Pancreas (tissue), 10 donors: ENCODE data around the gene OPCML. TPM values are rescaled to one million over a fixed set of nuclear protein-coding genes. Genes with fewer than 3 reads are reported as not detected.

Source experiments
- ATAC-seq, 4 donors: fragments of 200-7000 bp; cut with Tn5 transposase; one replicate each; pipeline versions ENCODE4 v1.8.0 to v1.9.1; 2020; ENCODE audit warnings: mild to moderate bottlenecking in 4 of 4, moderate library complexity in 4 of 4
- DNase-seq, 6 donors: peaks; one replicate each; pipeline ENCODE4 v3.0.0-alpha.2; 2020
- FAIRE-seq: peaks from 2 replicates; lab custom pipeline; 2012; peaks lifted over from hg19 to GRCh38; lab: Jason Lieb, UNC
- H3K27ac ChIP-seq, 4 donors: fragments of 200-600 bp; sonication (generic); 1 replicate in 3 of 4; 2 replicates in 1 of 4; pipeline versions ENCODE4 v1.5.0 to v1.8.0; 2020
- H3K27me3 ChIP-seq, 4 donors: fragments of 200-600 bp; one replicate each; pipeline ENCODE4 v1.8.0; 2021
- H3K36me3 ChIP-seq, 3 donors: fragments of 200-600 bp; sonication (generic) in 1 of 3; one replicate each; pipeline versions ENCODE4 v1.5.0 to v1.8.0; 2020 to 2021
- H3K4me1 ChIP-seq, 3 donors: fragments of 200-600 bp; one replicate each; pipeline ENCODE4 v1.8.0; 2021
- H3K4me3 ChIP-seq, 4 donors: fragments of 200-600 bp; sonication (generic) in 2 of 4; one replicate each; pipeline versions ENCODE4 v1.5.0 to v1.8.0; 2020 to 2021
- H3K9me3 ChIP-seq, 4 donors: fragments of 200-600 bp; one replicate each; pipeline ENCODE4 v1.8.0; 2021
- CTCF ChIP-seq, 4 donors: fragments of 200-600 bp; sonication (generic) in 3 of 4; IDR thresholded peaks; one replicate each; pipeline versions ENCODE4 v1.5.0 to v1.8.0; 2021; ENCODE audit warnings: antibody characterized with exemption in 4 of 4
- WGBS, 2 donors: extraction: QIAGEN DNeasy Blood & Tissue Kit; methylation state at CpG; one replicate each; pipeline ENCODE4 v1.1.7; 2013; 5-methylcytosine and 5-hydroxymethylcytosine counted together
- intact Hi-C, 3 donors: fragments of 100-400 bp; cut with DNase I; formaldehyde crosslinking; loops; one replicate each; pipeline versions ENCODE4 v1.11.1 to v1.14.2; 2022
- polyA plus RNA-seq, 2 donors: library from polyadenylated mRNA; stranded (reverse); fragments of 200-250 nt; gene quantifications; one replicate each; pipeline ENCODE4 v1.2.3, GENCODE V29; 2013
- total RNA-seq, 6 donors: library from RNA; stranded (reverse); fragmentation: NEBNext Ultra II Directional in 4 of 6; extraction: Animal tissue kit (Norgen Biotek cat#: 25700) in 4 of 6; gene quantifications; one replicate each; pipeline versions ENCODE4 v1.2.1 to v1.2.4, GENCODE V29; 2021 to 2023
- donor health status: healthy with polysubstance abuse.
- donor health status: DM: no; HTN: no; CAD: no; lungs with moderate emphysema.
- donor health status: DM: no; HTN: no; CAD: no.
- donor health status: control.
- donor health status: control.
- donor health status: Bipolar disorder and iron deficiency.
- donor health status: DM: yes; HTN: yes; CAD: no.
- donor health status: DM: no; HTN: no; CAD: no.
- donor health status: DM: no; HTN: no; CAD: no.
- donor health status: DM: yes; HTN: yes; CAD: no.

The OPCML gene
- total and polyA plus RNA-seq, 8 donors, result 0.05 to 0.31 (median 0.19) TPM

DNA sequence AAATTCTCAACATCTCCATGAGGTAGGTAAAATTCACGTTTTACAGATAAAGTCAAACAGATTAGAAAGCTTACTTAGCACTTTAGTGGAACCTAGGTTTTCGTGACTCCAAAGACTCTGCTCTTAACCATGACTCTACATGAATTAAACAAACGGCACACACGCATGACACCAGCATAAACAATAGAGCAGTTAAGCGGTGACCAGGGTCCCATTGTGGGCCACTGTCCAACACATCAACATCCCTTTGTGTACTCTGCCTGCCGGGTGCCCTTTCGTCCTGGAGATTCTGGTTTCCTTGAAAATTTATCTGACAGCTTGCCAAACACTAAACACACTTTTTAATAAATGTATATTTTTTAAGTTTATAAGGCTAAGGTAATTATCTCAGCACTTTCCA is 941.7 kb downstream of the OPCML start:
- 55 to 60% methylated on average over 7 of the region's 7 CpGs for WGBS, 2 donors
- intact Hi-C loops, result no loop called here
- Histone ChIP-seq H3K36me3 (no peaks in the 10 kb centered on the region), H3K4me1 (no peaks in the 10 kb centered on the region), H3K27ac (no peak overlapping the region), H3K9me3 (no peaks in the 10 kb centered on the region), H3K27me3 (peaks cover 0 to 6% (median 0%) of the 10 kb centered on the region in 4 donors), H3K4me3 (no peak overlapping the region)
- no peak for DNase-seq
- ATAC-seq, result no peak
- TF ChIP-seq CTCF (IDR thresholded peaks at IDR 0.05), result no peak
- FAIRE-seq, result no peak

DNA sequence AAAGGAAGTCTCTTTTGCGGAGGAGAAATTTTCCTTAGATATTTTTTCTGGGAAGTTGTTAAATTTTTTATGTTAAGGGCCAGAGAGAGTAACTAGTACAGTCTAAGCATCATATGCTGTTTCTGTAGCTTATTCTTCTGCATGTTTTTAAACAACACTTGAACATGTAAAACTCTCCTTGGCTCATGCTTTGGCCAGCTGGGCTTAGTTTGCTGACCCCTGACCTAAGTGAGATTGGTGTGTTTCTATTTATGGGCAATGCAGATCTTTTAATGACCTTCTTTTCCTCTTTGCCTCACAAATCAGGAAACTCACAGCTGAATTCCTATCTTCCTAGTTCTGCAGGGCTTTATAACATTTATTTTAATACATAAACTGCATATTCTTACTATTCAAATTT is 942.5 kb downstream of the OPCML start:
- no peak for FAIRE-seq
- no peak for DNase-seq
- intact Hi-C loops, result no loop called here
- ATAC-seq, result no peak
- TF ChIP-seq CTCF (IDR thresholded peaks at IDR 0.05), result no peak
- H3K36me3 ChIP-seq, result no peaks in the 10 kb centered on the region
- H3K4me1 ChIP-seq, result no peaks in the 10 kb centered on the region
- no peak overlapping the region for H3K4me3 ChIP-seq
- peaks cover 0 to 6% (median 0%) of the 10 kb centered on the region in 4 donors for H3K27me3 ChIP-seq
- 82 to 85% methylated on average over 1 of the region's 1 CpG for WGBS, 2 donors
- H3K9me3 ChIP-seq, result no peaks in the 10 kb centered on the region
- no peak overlapping the region for H3K27ac ChIP-seq

DNA sequence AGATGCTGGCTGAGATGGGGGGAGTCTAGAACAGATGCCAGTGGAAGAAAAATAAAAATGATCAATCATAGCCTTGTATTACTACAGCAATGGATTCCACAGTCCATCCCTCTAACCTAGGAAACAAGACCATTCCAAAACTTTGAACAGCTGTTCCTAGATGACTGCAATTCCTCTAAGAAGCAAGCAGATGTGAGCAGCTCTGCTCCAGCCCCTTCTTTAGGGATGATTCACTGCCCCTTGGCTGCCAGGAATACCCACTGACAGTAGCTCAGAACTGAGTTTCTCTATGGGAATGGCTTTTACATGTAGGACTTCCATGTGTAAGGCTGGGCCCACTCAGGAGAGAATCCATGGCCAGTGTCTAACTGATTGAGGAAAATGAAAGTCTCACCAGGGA is 943.9 kb downstream of the OPCML start:
- DNase-seq (no peak), ATAC-seq (no peak), FAIRE-seq (no peak)
- peaks cover 0 to 6% (median 0%) of the 10 kb centered on the region in 4 donors for H3K27me3 ChIP-seq
- intact Hi-C loops, result no loop called here
- no peaks in the 10 kb centered on the region for H3K9me3 ChIP-seq
- no peak for TF ChIP-seq CTCF (IDR thresholded peaks at IDR 0.05)
- no peaks in the 10 kb centered on the region for H3K4me1 ChIP-seq
- no peak overlapping the region for H3K4me3 ChIP-seq
- no peaks in the 10 kb centered on the region for H3K36me3 ChIP-seq
- no peak overlapping the region for H3K27ac ChIP-seq

DNA sequence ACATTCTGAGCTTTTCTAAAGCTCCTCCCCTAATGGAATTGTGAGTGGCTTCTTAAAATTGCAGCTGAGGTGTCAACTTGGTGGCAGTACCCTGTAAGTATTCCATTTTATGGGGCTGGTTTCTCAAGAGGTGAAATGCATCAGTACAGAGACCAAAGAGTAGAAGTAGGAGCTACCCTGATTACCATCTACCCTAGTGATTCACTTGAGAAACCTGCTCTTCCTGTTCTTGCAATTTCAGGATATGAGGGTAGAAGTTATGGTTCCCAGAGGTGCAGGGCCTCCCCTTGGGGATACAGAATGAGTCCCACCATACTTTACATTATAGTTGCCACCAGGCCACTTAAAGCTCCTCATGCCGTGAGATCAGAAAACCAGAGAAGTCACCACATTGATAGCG is 944.6 kb downstream of the OPCML start:
- no peaks in the 10 kb centered on the region for H3K36me3 ChIP-seq
- ATAC-seq, result no peak
- intact Hi-C loops, result no loop called here
- H3K27ac ChIP-seq, result no peak overlapping the region
- no peak overlapping the region for H3K4me3 ChIP-seq
- no peak for FAIRE-seq
- 89 to 90% methylated on average over 2 of the region's 2 CpGs for WGBS, 2 donors
- H3K9me3 ChIP-seq, result no peaks in the 10 kb centered on the region
- DNase-seq, result no peak
- TF ChIP-seq CTCF (IDR thresholded peaks at IDR 0.05), result no peak
- H3K27me3 ChIP-seq, result peaks cover 0 to 6% (median 0%) of the 10 kb centered on the region in 4 donors
- H3K4me1 ChIP-seq, result no peaks in the 10 kb centered on the region

- Histone ChIP-seq H3K27me3 (peaks cover 0 to under 1% (median 0%) of the 10 kb centered on the region in 4 donors), H3K27ac (no peak overlapping the region), H3K36me3 (no peaks in the 10 kb centered on the region), H3K9me3 (no peaks in the 10 kb centered on the region), H3K4me3 (no peak overlapping the region), H3K4me1 (no peaks in the 10 kb centered on the region)
- FAIRE-seq, result no peak
- TF ChIP-seq CTCF (IDR thresholded peaks at IDR 0.05), result no peak
- intact Hi-C loops, result no loop called here
- peak in 2 of 4 donors; percentile 46 to 48 for ATAC-seq
- 14 to 33% methylated on average over 2 of the region's 2 CpGs for WGBS, 2 donors
- no peak for DNase-seq
Observed at GRCh38 chr11:132586801-132587200, 945.5 kb downstream of the OPCML start.
